Muscle layer of colon (tissue), 2 donors: ENCODE results near the gene GAL.

Source experiments
- H3K27ac ChIP-seq: one replicate; pipeline ENCODE4 v1.7.0; 2013; ENCODE audit warnings: low read depth, mild to moderate bottlenecking, low read length, moderate library complexity
- H3K27me3 ChIP-seq, 2 donors: one replicate each; pipeline ENCODE4 v1.7.0; 2013; ENCODE audit warnings: low read length in 2 of 2, mild to moderate bottlenecking in 2 of 2; ENCODE audit not compliant: insufficient read depth in 2 of 2, control insufficient read depth in 1 of 2
- H3K36me3 ChIP-seq: one replicate; pipeline ENCODE4 v1.7.0; 2013; ENCODE audit warnings: mild to moderate bottlenecking, low read length; ENCODE audit not compliant: insufficient read depth
- H3K4me1 ChIP-seq: one replicate; pipeline ENCODE4 v1.7.0; 2013; ENCODE audit warnings: mild to moderate bottlenecking, low read length; ENCODE audit not compliant: insufficient read depth
- H3K4me3 ChIP-seq, 2 donors: one replicate each; pipeline ENCODE4 v1.7.0; 2013; ENCODE audit warnings: low read length in 2 of 2, low read depth in 1 of 2, mild to moderate bottlenecking in 1 of 2, moderate library complexity in 1 of 2
- H3K9ac ChIP-seq: one replicate; pipeline ENCODE4 v1.7.0; 2013; ENCODE audit warnings: low read length
- H3K9me3 ChIP-seq: one replicate; pipeline ENCODE4 v1.7.0; 2013; ENCODE audit warnings: mild to moderate bottlenecking, low read length
- donor health status: abdominal sarcoma.
- donor health status: Adenocarcinoma of cecum.

Gene GAL

DNA sequence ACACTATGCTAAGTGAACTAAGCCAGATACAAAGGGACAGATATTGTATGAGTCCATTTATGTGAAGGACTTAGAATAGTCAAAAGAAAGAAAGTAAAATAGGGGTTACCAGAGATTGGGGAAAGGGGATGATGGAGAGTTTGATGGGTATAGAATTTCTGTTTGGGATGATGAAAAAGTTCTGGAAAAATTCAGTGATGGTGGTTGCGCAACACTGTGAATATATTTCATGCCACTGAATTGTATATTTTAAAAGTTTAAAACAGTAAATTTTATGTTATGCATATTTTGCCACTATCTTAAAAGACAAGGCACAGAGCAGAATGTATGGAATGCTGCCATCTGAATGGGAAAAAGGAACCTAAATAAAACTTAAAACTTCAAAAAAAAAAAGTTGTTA, 37.8 kb downstream of the GAL start:
- no peaks in the 10 kb centered on the region for H3K27me3 ChIP-seq
- no peak overlapping the region for H3K4me3 ChIP-seq
- no peaks in the 10 kb centered on the region for H3K9me3 ChIP-seq
- no peaks in the 10 kb centered on the region for H3K4me1 ChIP-seq
- no peak overlapping the region for H3K27ac ChIP-seq
- no peak overlapping the region for H3K9ac ChIP-seq
- no peaks in the 10 kb centered on the region for H3K36me3 ChIP-seq

DNA sequence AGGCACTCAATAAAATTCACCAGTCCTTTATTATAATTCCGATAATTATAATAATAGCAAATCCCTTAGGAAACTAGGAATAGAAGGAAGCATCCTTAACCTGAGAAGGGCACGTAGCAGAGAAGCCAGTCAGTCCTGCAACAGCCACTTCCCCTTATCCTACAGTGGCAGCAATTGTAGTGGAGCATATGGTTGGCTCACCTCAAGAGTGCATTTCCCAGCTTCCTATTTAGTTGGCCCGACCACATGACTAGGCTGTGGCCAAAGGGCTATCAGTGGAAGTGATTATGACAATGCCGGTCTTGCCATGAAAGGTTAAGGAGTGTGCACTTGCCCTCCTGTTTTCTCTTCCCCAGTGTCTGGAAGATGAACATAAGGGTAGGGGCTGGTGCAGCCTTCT, 39.9 kb downstream of the GAL start:
- Histone ChIP-seq H3K4me3 (no peak overlapping the region), H3K9ac (no peak overlapping the region), H3K27me3 (no peaks in the 10 kb centered on the region), H3K9me3 (no peaks in the 10 kb centered on the region), H3K27ac (no peak overlapping the region), H3K36me3 (no peaks in the 10 kb centered on the region), H3K4me1 (no peaks in the 10 kb centered on the region)

DNA sequence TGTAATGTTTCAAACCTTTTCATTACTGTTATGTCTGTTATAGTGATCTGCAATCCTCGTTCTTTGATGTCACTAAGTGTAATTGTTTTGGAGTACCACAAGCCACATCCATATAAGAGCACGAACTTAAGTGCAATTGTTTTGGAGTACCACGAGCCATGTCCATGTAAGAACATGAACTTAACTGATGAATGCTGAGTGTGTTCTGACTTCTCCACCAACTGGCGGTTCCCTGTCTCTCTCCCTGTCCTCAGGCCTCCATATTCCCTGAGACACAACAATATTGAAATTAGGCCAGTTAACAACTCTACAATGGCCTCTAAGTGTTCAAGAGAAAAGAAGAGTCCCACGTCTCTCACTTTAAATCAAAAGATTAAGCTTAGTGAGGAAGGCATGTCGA, 43.4 kb downstream of the GAL start:
- H3K27me3 ChIP-seq: no peaks in the 10 kb centered on the region
- H3K27ac ChIP-seq: no peak overlapping the region
- H3K4me3 ChIP-seq: no peak overlapping the region
- H3K9ac ChIP-seq: no peak overlapping the region
- H3K36me3 ChIP-seq: no peaks in the 10 kb centered on the region
- no peaks in the 10 kb centered on the region for H3K4me1 ChIP-seq
- no peaks in the 10 kb centered on the region for H3K9me3 ChIP-seq

DNA sequence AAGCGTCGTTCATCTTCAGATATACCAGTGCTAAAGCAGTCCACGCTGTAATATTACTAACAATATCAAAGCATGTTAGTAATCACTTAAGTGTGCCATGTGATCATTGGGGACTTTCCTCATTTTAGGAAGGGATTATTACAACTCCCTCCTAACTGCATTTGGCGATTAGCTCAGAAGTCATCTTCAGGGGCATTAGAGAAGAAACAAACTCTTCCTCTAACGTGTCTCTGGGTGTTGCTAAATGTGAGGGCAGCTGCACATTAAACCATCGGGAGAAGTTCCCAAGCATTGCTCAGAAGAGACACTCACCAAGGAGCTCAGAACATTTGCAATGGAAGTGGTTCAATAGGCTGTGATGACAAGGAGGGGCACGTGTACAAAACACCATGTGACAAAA, 49.8 kb downstream of the GAL start:
- no peaks in the 10 kb centered on the region for H3K27me3 ChIP-seq
- no peaks in the 10 kb centered on the region for H3K4me1 ChIP-seq
- no peak overlapping the region for H3K9ac ChIP-seq
- H3K36me3 ChIP-seq: no peaks in the 10 kb centered on the region
- H3K4me3 ChIP-seq: no peak overlapping the region
- H3K27ac ChIP-seq: no peak overlapping the region
- H3K9me3 ChIP-seq: no peaks in the 10 kb centered on the region

DNA sequence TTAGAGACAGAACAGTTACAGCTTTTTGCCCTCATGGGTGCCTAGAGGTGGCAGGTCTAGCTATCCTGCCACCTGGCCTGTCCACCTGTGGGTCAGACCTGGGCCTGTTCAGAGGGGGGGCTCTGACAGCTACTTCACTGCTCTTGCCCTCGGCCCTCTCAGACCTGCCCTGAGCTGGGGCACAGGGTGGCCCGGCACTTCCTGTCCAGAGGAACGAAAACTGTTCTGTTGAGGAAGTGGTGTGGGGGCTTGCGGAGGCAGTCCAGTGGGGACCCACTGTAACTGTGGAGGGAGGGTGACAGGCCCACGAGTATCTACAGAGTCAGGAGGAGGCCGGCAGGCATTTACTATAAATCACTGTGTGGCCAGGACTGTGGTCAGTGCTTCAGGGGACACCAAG, 50.8 kb downstream of the GAL start:
- Histone ChIP-seq H3K4me1 (no peaks in the 10 kb centered on the region), H3K27ac (no peak overlapping the region), H3K9me3 (no peaks in the 10 kb centered on the region), H3K9ac (no peak overlapping the region), H3K27me3 (no peaks in the 10 kb centered on the region), H3K4me3 (no peak overlapping the region), H3K36me3 (no peaks in the 10 kb centered on the region)

DNA sequence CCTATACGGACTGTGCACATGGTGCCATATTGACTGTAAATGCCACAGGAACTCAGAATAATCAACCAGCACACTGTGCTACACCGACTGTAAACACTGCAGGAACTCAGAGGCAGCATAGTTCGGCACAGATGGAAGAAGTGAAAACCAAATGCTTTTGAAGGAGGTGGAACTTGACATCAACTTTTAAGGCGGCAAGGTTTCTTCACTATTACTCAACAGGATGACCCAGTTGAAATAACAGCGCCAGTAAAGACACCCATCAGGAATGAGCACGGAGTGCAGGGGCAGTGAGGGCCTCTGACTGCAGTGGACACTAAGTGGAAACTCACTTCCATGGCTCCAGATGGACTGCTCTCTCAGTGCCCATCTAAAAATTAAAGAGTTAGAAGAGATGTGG, 51.3 kb downstream of the GAL start:
- Histone ChIP-seq H3K4me3 (no peak overlapping the region), H3K27me3 (no peaks in the 10 kb centered on the region), H3K27ac (no peak overlapping the region), H3K4me1 (no peaks in the 10 kb centered on the region), H3K9me3 (no peaks in the 10 kb centered on the region), H3K36me3 (no peaks in the 10 kb centered on the region), H3K9ac (no peak overlapping the region)
